ENCODE measurements around the gene POLR1A.

- TF ChIP-seq, protein P1, sequence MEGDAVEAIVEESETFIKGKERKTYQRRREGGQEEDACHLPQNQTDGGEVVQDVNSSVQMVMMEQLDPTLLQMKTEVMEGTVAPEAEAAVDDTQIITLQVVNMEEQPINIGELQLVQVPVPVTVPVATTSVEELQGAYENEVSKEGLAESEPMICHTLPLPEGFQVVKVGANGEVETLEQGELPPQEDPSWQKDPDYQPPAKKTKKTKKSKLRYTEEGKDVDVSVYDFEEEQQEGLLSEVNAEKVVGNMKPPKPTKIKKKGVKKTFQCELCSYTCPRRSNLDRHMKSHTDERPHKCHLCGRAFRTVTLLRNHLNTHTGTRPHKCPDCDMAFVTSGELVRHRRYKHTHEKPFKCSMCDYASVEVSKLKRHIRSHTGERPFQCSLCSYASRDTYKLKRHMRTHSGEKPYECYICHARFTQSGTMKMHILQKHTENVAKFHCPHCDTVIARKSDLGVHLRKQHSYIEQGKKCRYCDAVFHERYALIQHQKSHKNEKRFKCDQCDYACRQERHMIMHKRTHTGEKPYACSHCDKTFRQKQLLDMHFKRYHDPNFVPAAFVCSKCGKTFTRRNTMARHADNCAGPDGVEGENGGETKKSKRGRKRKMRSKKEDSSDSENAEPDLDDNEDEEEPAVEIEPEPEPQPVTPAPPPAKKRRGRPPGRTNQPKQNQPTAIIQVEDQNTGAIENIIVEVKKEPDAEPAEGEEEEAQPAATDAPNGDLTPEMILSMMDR (conservative IDR thresholded peaks at IDR 0.05) = no peak
- no peak for TF ChIP-seq EZH2 (IDR thresholded peaks at IDR 0.05; ENCODE audit: low read depth)
Observed at GRCh38 chr2:86003967-86004366, 101.7 kb downstream of the POLR1A start.

All from PC-9 (cell line).